Sigmoid colon (tissue), 4 donors: ENCODE measurements around the gene CDH24.

Experiments
- CTCF ChIP-seq, 4 experiments: fragments of 450-650 bp in 3 of 4; fragments of 200-600 bp in 1 of 4; IDR thresholded peaks; one replicate each; pipeline ENCODE4 v1.5.1; 2016 to 2019; ENCODE audit warnings: antibody characterized with exemption in 4 of 4, mild to moderate bottlenecking in 3 of 4, moderate library complexity in 2 of 4
- EP300 ChIP-seq, 4 donors: sonication (generic); formaldehyde crosslinking; IDR thresholded peaks; one replicate each; pipeline ENCODE4 v1.6.1; 2017; ENCODE audit warnings: antibody characterized with exemption in 4 of 4
- POLR2A ChIP-seq, 2 donors: fragments of 450-650 bp; IDR thresholded peaks; one replicate each; pipeline ENCODE4 v1.6.1; 2016; ENCODE audit warnings: antibody characterized with exemption in 2 of 2, mild to moderate bottlenecking in 2 of 2, moderate library complexity in 2 of 2
- POLR2AphosphoS5 ChIP-seq, 4 donors: sonication (generic); formaldehyde crosslinking; IDR thresholded peaks; one replicate each; pipeline ENCODE4 v1.6.1; 2017; ENCODE audit warnings: antibody characterized with exemption in 4 of 4

GRCh38 chr14:23106747-23107045, 49.4 kb upstream of the CDH24 start:
- TF ChIP-seq CTCF (IDR thresholded peaks at IDR 0.05) (no peak), EP300 (IDR thresholded peaks at IDR 0.05) (no peak), POLR2AphosphoS5 (IDR thresholded peaks at IDR 0.05) (no peak), POLR2A (IDR thresholded peaks at IDR 0.05) (no peak)
